HepG2 (cell line): ENCODE results near the gene DYNC1LI2. TPM values are rescaled to one million over a fixed set of nuclear protein-coding genes. Genes with fewer than 3 reads are reported as not detected.

Experiments
- AGO2 ChIP-seq: fragments of 200-400 bp; formaldehyde crosslinking; optimal IDR thresholded peaks from 2 replicates; pipeline ENCODE3; 2017; ENCODE audit warnings: mild to moderate bottlenecking, low read depth, low read length, moderate library complexity
- CCDC6 ChIP-seq: sonication (generic); formaldehyde crosslinking; IDR thresholded peaks from 2 replicates; pipeline ENCODE4 v1.8.1; 2022; ENCODE audit warnings: mild to moderate bottlenecking, missing genetic modification reagents, moderate library complexity
- CHCHD3 ChIP-seq: sonication (generic); formaldehyde crosslinking; IDR thresholded peaks from 2 replicates; pipeline ENCODE4 v1.8.0; 2022; ENCODE audit warnings: mild to moderate bottlenecking, missing genetic modification reagents, moderate library complexity
- HDAC6 ChIP-seq: fragments of 200-600 bp; sonication (generic); IDR thresholded peaks from 2 replicates; pipeline ENCODE4 v1.7.0; 2017; ENCODE audit warnings: mild to moderate bottlenecking, antibody characterized with exemption, low read length, low read depth
- HNRNPL ChIP-seq: fragments of 200-400 bp; formaldehyde crosslinking; IDR thresholded peaks from 2 replicates; pipeline ENCODE4 v1.6.1; 2017; ENCODE audit warnings: mild to moderate bottlenecking, low read depth, low read length
- HOXD1 ChIP-seq: sonication (generic); formaldehyde crosslinking; IDR thresholded peaks from 2 replicates; pipeline ENCODE4 v1.5.0; 2020; ENCODE audit warnings: missing genetic modification reagents
- KDM4B ChIP-seq: sonication (generic); formaldehyde crosslinking; IDR thresholded peaks from 2 replicates; pipeline ENCODE4 v1.4.0; 2020; ENCODE audit warnings: missing genetic modification reagents
- KLF6 ChIP-seq: IDR thresholded peaks from 2 replicates; pipeline ENCODE4 v1.8.0; 2016; ENCODE audit warnings: missing biosample characterization, missing genetic modification reagents
- RBFOX2 ChIP-seq: fragments of 200-400 bp; formaldehyde crosslinking; IDR thresholded peaks from 2 replicates; pipeline ENCODE4 v1.6.1; 2017; ENCODE audit warnings: low read depth, mild to moderate bottlenecking, low read length
- SALL1 ChIP-seq: sonication (generic); formaldehyde crosslinking; IDR thresholded peaks from 2 replicates; pipeline ENCODE4 v1.8.0; 2022; ENCODE audit warnings: mild to moderate bottlenecking, missing genetic modification reagents
- TARDBP ChIP-seq: sonication (generic); formaldehyde crosslinking; IDR thresholded peaks from 2 replicates; pipeline ENCODE4 v1.8.0; 2022; ENCODE audit warnings: mild to moderate bottlenecking, missing genetic modification reagents
- ZBTB21 ChIP-seq: sonication (generic); formaldehyde crosslinking; IDR thresholded peaks from 2 replicates; pipeline ENCODE4 v1.4.0; 2020; ENCODE audit warnings: missing genetic modification reagents
- ZNF143 ChIP-seq: sonication (generic); formaldehyde crosslinking; IDR thresholded peaks from 2 replicates; pipeline ENCODE4 v1.4.0; 2020; ENCODE audit warnings: missing genetic modification reagents
- ZNF296 ChIP-seq: sonication (generic); formaldehyde crosslinking; conservative IDR thresholded peaks from 2 replicates; pipeline ENCODE4 v1.5.0; 2020; ENCODE audit warnings: mild to moderate bottlenecking, missing genetic modification reagents
- ZNF572 ChIP-seq: sonication (generic); formaldehyde crosslinking; IDR thresholded peaks from 2 replicates; pipeline ENCODE4 v1.5.1; 2020; ENCODE audit warnings: mild to moderate bottlenecking, missing genetic modification reagents
- ZNF749 ChIP-seq: sonication (generic); formaldehyde crosslinking; IDR thresholded peaks from 2 replicates; pipeline ENCODE4 v1.8.0; 2022; ENCODE audit warnings: mild to moderate bottlenecking, missing genetic modification reagents, moderate library complexity, borderline replicate concordance
- polyA plus RNA-seq, 8 experiments: library from polyadenylated mRNA; depleted of rRNA in 3 of 8; stranded (reverse) in 7 of 8; unstranded in 1 of 8; fragments of >200 nt; fragmentation: Illumina TruSeq in 4 of 8; extraction: Trizol in 4 of 8; gene quantifications; 2 replicates each; pipeline versions ENCODE4 v1.2.1 to v1.2.3, GENCODE V29; 2011 to 2016; ENCODE audit warnings: low read depth in 4 of 8, missing spikeins in 1 of 8, mixed read lengths in 1 of 8; ENCODE audit not compliant: insufficient read depth in 1 of 8
- total RNA-seq, 5 experiments: library from RNA; depleted of rRNA; stranded (reverse); fragments of >200 nt; fragmentation: Illumina TruSeq; extraction: Trizol; gene quantifications; 2 replicates each; pipeline ENCODE4 v1.2.3, GENCODE V29; 2016; ENCODE audit warnings: low read depth in 1 of 5
- TF ChIP-seq, protein P1 (sequence below): fragments of 450-650 bp; IDR thresholded peaks from 2 replicates; pipeline ENCODE4 v1.6.1; 2017
- TF ChIP-seq, protein P2 (sequence below): sonication (generic); formaldehyde crosslinking; IDR thresholded peaks from 2 replicates; pipeline ENCODE4 v1.5.1; 2020; ENCODE audit warnings: mild to moderate bottlenecking, missing genetic modification reagents, borderline replicate concordance
- TF ChIP-seq, protein P3 (sequence below): IDR thresholded peaks from 2 replicates; pipeline ENCODE4 v1.6.1; 2016; ENCODE audit warnings: low read depth, missing genetic modification reagents, missing compliant biosample characterization
- TF ChIP-seq, protein P4 (sequence below): sonication (generic); IDR thresholded peaks from 2 replicates; pipeline ENCODE4 v1.6.1; 2016; ENCODE audit warnings: low read depth, borderline replicate concordance

DYNC1LI2 gene
- total and polyA plus RNA-seq, 2 of the 13 experiments (the other 11 are each of a cell fraction or from before 2014, with no cell fraction given): 65.5 to 135 TPM

DNA sequence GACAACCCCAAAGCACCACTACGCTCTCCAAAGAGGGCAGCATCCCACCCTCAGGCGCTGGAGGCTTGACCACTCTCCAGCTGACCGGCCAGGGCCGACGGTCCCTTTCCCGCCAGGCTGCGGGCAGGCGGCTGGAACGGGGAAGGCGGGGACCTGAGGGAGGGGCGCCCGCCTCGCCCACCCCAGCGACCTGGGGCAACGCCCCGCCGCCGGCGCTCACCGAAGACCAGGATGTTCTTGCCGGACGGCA, 431 bp downstream of the DYNC1LI2 start (continued):
- TF ChIP-seq ZNF143 (CRISPR knock-in tag): no peak
- TF ChIP-seq, protein P1, sequence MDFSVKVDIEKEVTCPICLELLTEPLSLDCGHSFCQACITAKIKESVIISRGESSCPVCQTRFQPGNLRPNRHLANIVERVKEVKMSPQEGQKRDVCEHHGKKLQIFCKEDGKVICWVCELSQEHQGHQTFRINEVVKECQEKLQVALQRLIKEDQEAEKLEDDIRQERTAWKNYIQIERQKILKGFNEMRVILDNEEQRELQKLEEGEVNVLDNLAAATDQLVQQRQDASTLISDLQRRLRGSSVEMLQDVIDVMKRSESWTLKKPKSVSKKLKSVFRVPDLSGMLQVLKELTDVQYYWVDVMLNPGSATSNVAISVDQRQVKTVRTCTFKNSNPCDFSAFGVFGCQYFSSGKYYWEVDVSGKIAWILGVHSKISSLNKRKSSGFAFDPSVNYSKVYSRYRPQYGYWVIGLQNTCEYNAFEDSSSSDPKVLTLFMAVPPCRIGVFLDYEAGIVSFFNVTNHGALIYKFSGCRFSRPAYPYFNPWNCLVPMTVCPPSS: no peak
- no peak for TF ChIP-seq ZNF572 (CRISPR knock-in tag)
- TF ChIP-seq CCDC6 (CRISPR knock-in tag): no peak
- TF ChIP-seq AGO2: no peak
- TF ChIP-seq KLF6: no peak; the same call in 1 of the 2 replicates
- no peak for TF ChIP-seq TARDBP (CRISPR knock-in tag)
- TF ChIP-seq, protein P2, sequence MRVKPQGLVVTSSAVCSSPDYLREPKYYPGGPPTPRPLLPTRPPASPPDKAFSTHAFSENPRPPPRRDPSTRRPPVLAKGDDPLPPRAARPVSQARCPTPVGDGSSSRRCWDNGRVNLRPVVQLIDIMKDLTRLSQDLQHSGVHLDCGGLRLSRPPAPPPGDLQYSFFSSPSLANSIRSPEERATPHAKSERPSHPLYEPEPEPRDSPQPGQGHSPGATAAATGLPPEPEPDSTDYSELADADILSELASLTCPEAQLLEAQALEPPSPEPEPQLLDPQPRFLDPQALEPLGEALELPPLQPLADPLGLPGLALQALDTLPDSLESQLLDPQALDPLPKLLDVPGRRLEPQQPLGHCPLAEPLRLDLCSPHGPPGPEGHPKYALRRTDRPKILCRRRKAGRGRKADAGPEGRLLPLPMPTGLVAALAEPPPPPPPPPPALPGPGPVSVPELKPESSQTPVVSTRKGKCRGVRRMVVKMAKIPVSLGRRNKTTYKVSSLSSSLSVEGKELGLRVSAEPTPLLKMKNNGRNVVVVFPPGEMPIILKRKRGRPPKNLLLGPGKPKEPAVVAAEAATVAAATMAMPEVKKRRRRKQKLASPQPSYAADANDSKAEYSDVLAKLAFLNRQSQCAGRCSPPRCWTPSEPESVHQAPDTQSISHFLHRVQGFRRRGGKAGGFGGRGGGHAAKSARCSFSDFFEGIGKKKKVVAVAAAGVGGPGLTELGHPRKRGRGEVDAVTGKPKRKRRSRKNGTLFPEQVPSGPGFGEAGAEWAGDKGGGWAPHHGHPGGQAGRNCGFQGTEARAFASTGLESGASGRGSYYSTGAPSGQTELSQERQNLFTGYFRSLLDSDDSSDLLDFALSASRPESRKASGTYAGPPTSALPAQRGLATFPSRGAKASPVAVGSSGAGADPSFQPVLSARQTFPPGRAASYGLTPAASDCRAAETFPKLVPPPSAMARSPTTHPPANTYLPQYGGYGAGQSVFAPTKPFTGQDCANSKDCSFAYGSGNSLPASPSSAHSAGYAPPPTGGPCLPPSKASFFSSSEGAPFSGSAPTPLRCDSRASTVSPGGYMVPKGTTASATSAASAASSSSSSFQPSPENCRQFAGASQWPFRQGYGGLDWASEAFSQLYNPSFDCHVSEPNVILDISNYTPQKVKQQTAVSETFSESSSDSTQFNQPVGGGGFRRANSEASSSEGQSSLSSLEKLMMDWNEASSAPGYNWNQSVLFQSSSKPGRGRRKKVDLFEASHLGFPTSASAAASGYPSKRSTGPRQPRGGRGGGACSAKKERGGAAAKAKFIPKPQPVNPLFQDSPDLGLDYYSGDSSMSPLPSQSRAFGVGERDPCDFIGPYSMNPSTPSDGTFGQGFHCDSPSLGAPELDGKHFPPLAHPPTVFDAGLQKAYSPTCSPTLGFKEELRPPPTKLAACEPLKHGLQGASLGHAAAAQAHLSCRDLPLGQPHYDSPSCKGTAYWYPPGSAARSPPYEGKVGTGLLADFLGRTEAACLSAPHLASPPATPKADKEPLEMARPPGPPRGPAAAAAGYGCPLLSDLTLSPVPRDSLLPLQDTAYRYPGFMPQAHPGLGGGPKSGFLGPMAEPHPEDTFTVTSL (CRISPR knock-in tag): no peak
- TF ChIP-seq ZBTB21 (CRISPR knock-in tag): no peak
- TF ChIP-seq RBFOX2: no peak
- TF ChIP-seq CHCHD3: no peak; the same call in 1 of the 2 replicates
- no peak for TF ChIP-seq SALL1 (CRISPR knock-in tag)
- TF ChIP-seq, protein P3, sequence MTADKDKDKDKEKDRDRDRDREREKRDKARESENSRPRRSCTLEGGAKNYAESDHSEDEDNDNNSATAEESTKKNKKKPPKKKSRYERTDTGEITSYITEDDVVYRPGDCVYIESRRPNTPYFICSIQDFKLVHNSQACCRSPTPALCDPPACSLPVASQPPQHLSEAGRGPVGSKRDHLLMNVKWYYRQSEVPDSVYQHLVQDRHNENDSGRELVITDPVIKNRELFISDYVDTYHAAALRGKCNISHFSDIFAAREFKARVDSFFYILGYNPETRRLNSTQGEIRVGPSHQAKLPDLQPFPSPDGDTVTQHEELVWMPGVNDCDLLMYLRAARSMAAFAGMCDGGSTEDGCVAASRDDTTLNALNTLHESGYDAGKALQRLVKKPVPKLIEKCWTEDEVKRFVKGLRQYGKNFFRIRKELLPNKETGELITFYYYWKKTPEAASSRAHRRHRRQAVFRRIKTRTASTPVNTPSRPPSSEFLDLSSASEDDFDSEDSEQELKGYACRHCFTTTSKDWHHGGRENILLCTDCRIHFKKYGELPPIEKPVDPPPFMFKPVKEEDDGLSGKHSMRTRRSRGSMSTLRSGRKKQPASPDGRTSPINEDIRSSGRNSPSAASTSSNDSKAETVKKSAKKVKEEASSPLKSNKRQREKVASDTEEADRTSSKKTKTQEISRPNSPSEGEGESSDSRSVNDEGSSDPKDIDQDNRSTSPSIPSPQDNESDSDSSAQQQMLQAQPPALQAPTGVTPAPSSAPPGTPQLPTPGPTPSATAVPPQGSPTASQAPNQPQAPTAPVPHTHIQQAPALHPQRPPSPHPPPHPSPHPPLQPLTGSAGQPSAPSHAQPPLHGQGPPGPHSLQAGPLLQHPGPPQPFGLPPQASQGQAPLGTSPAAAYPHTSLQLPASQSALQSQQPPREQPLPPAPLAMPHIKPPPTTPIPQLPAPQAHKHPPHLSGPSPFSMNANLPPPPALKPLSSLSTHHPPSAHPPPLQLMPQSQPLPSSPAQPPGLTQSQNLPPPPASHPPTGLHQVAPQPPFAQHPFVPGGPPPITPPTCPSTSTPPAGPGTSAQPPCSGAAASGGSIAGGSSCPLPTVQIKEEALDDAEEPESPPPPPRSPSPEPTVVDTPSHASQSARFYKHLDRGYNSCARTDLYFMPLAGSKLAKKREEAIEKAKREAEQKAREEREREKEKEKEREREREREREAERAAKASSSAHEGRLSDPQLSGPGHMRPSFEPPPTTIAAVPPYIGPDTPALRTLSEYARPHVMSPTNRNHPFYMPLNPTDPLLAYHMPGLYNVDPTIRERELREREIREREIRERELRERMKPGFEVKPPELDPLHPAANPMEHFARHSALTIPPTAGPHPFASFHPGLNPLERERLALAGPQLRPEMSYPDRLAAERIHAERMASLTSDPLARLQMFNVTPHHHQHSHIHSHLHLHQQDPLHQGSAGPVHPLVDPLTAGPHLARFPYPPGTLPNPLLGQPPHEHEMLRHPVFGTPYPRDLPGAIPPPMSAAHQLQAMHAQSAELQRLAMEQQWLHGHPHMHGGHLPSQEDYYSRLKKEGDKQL (CRISPR knock-in tag): no peak
- TF ChIP-seq, protein P4, sequence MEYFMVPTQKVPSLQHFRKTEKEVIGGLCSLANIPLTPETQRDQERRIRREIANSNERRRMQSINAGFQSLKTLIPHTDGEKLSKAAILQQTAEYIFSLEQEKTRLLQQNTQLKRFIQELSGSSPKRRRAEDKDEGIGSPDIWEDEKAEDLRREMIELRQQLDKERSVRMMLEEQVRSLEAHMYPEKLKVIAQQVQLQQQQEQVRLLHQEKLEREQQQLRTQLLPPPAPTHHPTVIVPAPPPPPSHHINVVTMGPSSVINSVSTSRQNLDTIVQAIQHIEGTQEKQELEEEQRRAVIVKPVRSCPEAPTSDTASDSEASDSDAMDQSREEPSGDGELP: peak; percentile 75; the same call in 1 of the 2 replicates
- TF ChIP-seq ZNF749 (CRISPR knock-in tag): no peak
- no peak for TF ChIP-seq ZNF296 (CRISPR knock-in tag)
- no peak for TF ChIP-seq HNRNPL
- TF ChIP-seq KDM4B (CRISPR knock-in tag): no peak
- TF ChIP-seq HDAC6: no peak
- no peak for TF ChIP-seq HOXD1
